Calu3 (cell line): ENCODE results near the gene FBLN2. TPM values are rescaled to one million over a fixed set of nuclear protein-coding genes. Genes with fewer than 3 reads are reported as not detected.

Source experiments
- BruUV-seq: library from RNA; stranded (reverse); fragments of 400-500 nt; replicated peaks from 2 replicates; lab custom pipeline; 2021; lab: Mats Ljungman, UMichigan
- CTCF ChIA-PET: fragments of 300-600 bp; sonication (Branson Sonifier 250); formaldehyde crosslinking; loops from one replicate; lab custom pipeline; 2022; ENCODE audit warnings: antibody characterized with exemption; lab: Charles Lee
- DNase-seq: peaks from one replicate; pipeline ENCODE4 v3.0.0; 2022
- H3K27ac Mint-ChIP-seq: one replicate; pipeline ENCODE4 v1.8.0; 2022; ENCODE audit warnings: mixed read lengths; ENCODE audit not compliant: unreplicated experiment
- H3K27me3 Mint-ChIP-seq: one replicate; pipeline ENCODE4 v1.8.0; 2022; ENCODE audit warnings: mixed read lengths; ENCODE audit not compliant: unreplicated experiment
- H3K36me3 Mint-ChIP-seq: one replicate; pipeline ENCODE4 v1.8.0; 2022; ENCODE audit warnings: mild to moderate bottlenecking, moderate library complexity, mixed read lengths; ENCODE audit not compliant: insufficient read depth, unreplicated experiment
- H3K4me1 Mint-ChIP-seq: one replicate; pipeline ENCODE4 v1.8.0; 2022; ENCODE audit warnings: mild to moderate bottlenecking, low read depth, mixed read lengths; ENCODE audit not compliant: unreplicated experiment
- H3K4me3 Mint-ChIP-seq: one replicate; pipeline ENCODE4 v1.8.0; 2022; ENCODE audit warnings: mild to moderate bottlenecking, low read depth, moderate library complexity, mixed read lengths; ENCODE audit not compliant: unreplicated experiment
- H3K9me3 Mint-ChIP-seq: one replicate; pipeline ENCODE4 v1.8.0; 2022; ENCODE audit warnings: low read depth, mixed read lengths; ENCODE audit not compliant: unreplicated experiment
- intact Hi-C: fragments of 100-400 bp; cut with micrococcal nuclease; formaldehyde crosslinking; loops from one replicate; pipeline ENCODE4 v1.10.0; 2022; ENCODE audit not compliant: unreplicated experiment
- total RNA-seq: library from RNA; stranded (reverse); gene quantifications from 2 replicates; pipeline ENCODE4 v1.2.3, GENCODE V29; 2022
- TF ChIP-seq, protein P1 (sequence below): fragments of 200-600 bp; IDR thresholded peaks from one replicate; pipeline ENCODE4 v1.8.0; 2022; ENCODE audit warnings: antibody characterized with exemption; ENCODE audit not compliant: unreplicated experiment

Gene FBLN2
- total RNA-seq, 1 experiment from 2014 or later: not detected

DNA sequence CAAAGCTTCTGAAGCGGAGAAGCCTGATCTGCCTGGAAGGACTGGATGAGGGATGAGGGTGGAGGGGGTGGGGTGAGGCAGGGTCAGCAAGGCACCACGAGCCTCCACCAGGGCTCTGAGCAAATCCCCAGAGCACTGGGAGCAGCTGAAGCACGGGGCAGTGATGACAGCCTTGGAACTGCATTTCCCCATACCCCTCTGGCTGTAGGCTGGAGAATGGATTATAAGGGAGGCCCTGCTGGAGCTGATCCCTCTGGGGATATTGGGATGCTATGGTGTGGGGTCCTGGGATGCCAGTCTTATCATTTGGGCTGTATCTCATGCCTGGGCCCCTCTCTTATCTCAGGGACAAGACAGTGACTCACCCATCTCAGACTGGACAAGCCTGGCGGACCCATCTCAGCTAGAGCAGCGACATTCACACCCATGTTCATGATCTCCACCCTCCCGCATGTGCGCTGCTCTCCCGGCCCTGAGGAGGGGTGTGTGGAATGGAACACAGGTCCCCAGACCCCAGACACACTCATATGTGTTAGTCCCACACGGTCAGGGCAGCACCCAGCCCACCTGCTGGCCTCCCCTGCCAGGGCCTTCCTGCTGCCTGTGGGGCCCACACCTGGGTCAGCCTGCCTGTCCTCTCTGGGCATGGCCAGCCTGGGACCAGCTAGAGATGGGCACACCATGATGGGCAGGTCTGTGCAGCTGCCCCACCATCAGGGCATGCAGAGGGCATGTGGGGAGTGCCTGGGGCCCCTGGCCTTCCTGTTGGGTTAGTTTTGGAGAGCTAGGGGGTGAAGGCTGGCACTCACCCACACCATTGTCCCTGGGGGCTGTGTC, 97.1 kb downstream of the FBLN2 start:
- DNase-seq: no peak
- TF ChIP-seq, protein P1, sequence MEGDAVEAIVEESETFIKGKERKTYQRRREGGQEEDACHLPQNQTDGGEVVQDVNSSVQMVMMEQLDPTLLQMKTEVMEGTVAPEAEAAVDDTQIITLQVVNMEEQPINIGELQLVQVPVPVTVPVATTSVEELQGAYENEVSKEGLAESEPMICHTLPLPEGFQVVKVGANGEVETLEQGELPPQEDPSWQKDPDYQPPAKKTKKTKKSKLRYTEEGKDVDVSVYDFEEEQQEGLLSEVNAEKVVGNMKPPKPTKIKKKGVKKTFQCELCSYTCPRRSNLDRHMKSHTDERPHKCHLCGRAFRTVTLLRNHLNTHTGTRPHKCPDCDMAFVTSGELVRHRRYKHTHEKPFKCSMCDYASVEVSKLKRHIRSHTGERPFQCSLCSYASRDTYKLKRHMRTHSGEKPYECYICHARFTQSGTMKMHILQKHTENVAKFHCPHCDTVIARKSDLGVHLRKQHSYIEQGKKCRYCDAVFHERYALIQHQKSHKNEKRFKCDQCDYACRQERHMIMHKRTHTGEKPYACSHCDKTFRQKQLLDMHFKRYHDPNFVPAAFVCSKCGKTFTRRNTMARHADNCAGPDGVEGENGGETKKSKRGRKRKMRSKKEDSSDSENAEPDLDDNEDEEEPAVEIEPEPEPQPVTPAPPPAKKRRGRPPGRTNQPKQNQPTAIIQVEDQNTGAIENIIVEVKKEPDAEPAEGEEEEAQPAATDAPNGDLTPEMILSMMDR: no peak
- Mint-ChIP-seq H3K4me3 (no peak overlapping the region), H3K27ac (no peak overlapping the region), H3K4me1 (no peaks in the 10 kb centered on the region), H3K9me3 (no peaks in the 10 kb centered on the region), H3K36me3 (no peaks in the 10 kb centered on the region), H3K27me3 (peaks cover 51% of the 10 kb centered on the region)
- BruUV-seq: no TSS peak
- intact Hi-C loops: no loop called here
- CTCF ChIA-PET: interaction anchor here (0.9 to 8.3 kb wide), 2 partner anchors 147 to 151 kb away, joined by 6 to 111 read pairs; no protein-coding TSS in a partner anchor

DNA sequence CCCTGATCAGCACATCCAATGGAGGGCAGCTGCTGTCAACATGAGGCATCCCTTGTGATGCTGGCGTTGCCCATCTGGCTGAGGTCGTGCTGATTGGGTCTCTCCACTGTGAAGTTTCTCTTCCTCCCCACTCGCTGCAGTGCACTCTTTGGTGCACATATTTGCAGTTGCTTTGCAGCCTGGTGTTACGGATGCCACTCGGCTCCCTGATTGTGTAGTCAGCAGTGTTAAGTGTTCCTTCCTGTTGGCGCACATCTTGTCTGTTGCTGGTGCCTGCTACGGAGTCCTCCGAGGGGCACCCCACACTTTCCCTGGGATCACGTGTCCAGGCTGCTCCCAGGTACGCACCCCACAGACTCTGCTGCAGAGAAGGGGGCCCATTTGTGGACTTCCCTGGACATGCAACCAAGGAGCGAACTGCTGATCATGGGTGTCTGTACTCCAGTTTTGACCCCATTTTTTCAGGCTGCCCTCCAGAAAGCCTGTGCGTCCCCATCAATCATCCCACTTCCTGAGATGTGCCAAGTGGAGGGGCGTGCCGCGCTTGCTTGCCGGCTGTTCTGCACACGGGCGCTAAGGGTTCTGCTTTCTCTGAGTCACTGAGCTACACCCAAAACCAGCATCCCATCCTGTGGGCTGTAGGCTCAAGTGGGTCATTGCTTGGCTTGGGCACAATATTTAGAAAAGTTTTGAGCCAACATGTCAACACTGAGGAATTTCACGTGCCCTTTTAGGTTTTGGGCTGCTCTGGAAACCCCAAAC, 98.6 kb downstream of the FBLN2 start:
- H3K4me1 Mint-ChIP-seq: peaks cover 7% of the 10 kb centered on the region
- no peak for DNase-seq
- H3K9me3 Mint-ChIP-seq: no peaks in the 10 kb centered on the region
- H3K27me3 Mint-ChIP-seq: peaks cover 61% of the 10 kb centered on the region
- no peak overlapping the region for H3K4me3 Mint-ChIP-seq
- no peaks in the 10 kb centered on the region for H3K36me3 Mint-ChIP-seq
- CTCF ChIA-PET: interaction anchor here (0.7 to 8.3 kb wide), 10 partner anchors 13 to 555 kb away, joined by 3 to 111 read pairs (median 4); no protein-coding TSS in a partner anchor
- BruUV-seq: no TSS peak
- intact Hi-C loops: loop anchor here (1.0 kb wide), 1 partner anchor 151 kb away; no protein-coding TSS in a partner anchor
- no peak overlapping the region for H3K27ac Mint-ChIP-seq
- TF ChIP-seq, protein P1: no peak

- BruUV-seq: no TSS peak
- Mint-ChIP-seq H3K4me1 (peaks cover 7% of the 10 kb centered on the region), H3K4me3 (no peak overlapping the region), H3K9me3 (no peaks in the 10 kb centered on the region), H3K27ac (no peak overlapping the region), H3K27me3 (peaks cover 63% of the 10 kb centered on the region), H3K36me3 (no peaks in the 10 kb centered on the region)
- DNase-seq: peak; percentile 89
- TF ChIP-seq, protein P1: peak; percentile 90
- CTCF ChIA-PET: interaction anchor here (0.7 to 8.3 kb wide), 10 partner anchors 14 to 556 kb away, joined by 3 to 111 read pairs (median 4); partner anchors contain the start of gene WNT7A
- intact Hi-C loops: loop anchor here (1.0 kb wide), 1 partner anchor 152 kb away; no protein-coding TSS in a partner anchor
Measured at GRCh38 chr3:13648060-13649001, 99.4 kb downstream of the FBLN2 start.
